HG02759 (cell line): Measurements from ENCODE around the gene PITPNM3.

Experiments
- ATAC-seq: cut with Tn5 transposase; IDR thresholded peaks from one replicate; pipeline ENCODE4 v1.9.1; 2021; ENCODE audit warnings: mild to moderate bottlenecking, moderate library complexity; ENCODE audit not compliant: unreplicated experiment

PITPNM3 gene

DNA sequence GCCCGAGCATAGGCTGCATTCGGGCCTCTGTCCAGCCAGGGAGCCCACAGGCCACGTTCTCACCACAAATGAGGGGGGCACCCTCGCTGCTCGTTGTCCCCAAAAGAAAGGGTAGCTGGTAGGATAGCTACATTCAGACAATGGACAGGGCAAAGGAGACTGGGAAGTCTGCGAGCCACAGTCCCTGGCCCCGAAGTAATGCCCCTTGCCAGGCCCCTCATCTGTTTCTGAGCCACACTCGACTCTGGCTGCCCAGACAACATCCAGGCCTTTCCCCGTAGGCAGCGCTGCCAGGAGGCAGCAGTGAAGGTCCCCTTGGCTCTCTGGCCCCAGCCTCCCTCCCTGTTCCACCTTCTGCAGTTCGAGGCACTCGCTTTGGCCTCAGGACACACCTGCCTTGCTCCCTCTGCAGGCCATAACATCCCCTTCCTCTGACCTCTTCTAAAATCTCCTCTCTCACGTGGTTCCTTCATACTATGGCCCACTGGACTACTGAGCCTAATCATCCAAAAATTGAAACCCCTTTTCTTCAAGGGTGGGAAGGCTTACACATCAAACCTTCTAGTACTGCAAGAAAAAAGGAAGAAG, 133.6 kb downstream of the PITPNM3 start:
- no peak for ATAC-seq

DNA sequence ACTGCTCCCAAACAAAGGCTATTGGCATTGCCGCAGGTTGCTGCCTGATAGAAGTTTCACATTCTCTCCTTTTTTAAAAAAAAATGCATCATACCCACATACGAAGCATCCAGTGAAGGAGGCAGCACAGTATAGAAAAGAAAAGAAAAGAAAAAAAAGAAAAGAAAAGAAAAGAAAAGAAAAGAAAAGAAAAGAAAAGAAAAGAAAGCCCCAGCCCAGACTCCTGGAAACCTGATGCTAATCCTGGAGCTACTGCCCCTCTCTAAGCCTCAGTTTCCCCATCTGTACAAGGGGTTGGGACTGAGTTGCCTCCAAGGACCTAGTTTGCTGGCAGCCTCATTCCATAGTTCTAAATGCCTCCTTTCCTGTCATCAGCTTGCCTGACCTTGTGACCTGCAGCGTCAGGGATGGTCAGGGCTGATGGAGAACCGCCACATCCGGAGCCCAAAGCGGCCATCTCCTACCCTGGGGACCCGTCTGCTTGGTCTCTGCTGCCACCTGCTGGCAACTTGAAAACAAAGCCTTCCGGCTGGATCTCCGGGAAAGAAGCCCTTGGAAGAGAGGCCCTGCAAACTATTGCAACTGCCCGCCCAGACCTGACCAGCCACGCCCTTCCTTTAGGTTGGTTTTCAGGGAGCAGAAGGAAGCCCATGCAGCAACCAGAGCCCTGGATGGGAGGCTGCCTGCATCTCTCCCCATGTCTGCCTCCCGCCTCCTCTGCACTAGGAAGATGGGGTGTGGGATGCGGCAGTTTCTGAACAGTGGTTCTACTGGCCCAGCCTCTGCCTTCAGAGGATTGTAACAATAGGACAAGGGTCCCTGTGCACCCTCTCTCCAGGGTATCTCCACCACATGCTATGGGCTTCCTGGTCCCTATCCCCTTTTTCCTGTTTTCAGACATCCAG, 134.4 kb downstream of the PITPNM3 start:
- ATAC-seq = no peak

DNA sequence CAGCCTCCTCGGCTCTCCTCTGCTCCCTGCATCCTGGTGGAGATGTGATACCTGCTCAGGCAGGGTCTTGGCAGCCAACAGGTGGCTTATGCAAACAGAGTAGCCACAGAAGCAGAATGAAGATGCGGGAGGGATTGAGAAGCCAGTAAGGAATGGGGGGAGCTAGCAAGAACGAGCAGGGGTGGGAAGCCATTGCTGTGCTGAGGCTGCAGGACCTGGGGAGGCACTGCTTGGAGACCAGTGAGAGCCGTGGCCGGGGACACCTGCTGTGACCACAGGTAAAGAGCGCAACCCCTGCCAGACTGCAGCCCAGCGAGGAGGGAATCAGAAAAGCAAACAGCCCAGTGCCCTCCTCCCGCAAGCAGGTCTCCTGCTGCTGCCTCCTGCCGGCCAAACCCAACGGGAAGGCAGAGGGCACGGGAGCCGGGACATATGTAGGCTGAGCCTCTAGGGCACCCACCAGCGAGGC, 136.1 kb downstream of the PITPNM3 start:
- no peak for ATAC-seq

DNA sequence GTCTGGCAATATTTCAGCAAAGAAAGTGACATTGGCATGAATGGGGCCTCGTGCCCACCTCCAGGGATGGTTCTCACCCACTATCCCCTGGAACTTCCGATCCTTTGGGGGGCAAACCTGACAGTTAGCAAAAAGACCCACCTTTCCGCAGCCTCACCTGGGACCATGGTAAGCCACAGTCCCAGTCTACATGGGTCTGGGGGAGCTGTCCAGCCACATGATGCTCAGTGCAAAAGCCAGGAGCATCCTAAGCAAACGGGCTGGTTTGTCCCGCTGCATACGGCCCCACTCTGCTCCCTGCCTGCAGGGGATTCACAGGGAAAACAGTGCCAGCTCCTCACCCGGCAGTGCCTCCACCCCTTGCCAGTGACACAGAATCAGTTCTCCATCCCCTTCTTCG, 140.7 kb downstream of the PITPNM3 start:
- no peak for ATAC-seq

DNA sequence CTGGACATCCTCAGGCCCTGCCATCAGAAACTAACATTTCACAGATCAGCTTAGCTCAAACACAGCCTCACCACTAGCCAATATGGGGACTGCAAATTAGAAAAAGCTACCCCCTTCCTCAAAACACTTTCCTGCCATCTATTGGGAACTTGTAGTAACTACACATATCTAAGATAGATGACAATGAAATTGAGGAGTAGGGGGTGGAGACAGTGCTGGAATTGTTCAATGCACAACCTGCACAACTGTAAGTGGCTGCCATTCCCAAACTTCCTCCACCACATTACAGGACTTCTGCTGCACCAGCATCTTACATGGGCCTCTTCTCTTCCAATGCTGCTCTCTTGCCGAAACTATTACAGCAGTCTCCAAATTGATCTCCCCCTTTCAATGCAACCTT, 143.3 kb downstream of the PITPNM3 start:
- ATAC-seq = no peak

DNA sequence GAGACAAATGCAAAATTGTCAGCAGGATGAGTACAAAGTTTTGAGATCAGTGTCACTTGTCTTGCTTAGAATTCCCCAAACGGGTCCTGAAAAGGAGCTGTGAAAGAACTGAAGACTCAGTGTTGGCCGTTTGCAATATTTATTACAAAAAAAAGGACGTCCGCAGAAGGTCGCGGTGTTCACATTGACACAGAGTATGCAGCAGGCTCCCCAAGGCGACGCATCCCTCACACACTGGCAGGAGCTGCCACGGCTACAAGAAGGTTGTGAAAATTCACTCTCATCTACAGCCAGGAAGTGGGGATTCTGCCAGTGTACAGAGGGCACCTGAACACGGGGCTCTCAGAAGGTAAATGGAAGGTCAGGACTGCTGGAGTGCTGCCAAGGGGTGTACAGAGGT, 147.6 kb downstream of the PITPNM3 start:
- no peak for ATAC-seq

GRCh38 chr17:6408276-6408675, 148.1 kb downstream of the PITPNM3 start:
- no peak for ATAC-seq

DNA sequence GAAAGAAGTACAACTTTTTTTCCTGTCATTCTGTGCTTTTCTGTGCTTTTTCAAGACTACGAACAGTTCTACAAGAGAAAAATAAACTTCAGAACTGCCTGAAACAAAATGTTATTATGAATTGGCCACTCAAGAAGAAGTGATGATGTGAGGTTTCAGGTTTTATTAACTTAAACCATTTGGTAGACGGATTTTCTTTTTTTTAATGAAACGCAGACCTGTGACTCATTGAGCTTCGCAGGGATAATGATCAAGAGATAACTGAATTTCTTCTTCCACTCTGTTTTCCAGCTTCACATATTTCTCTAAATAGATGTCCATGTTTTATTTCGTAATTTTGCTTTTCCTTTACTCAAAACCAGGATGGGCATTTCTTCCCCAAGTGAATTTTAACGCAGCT, 154.1 kb downstream of the PITPNM3 start:
- ATAC-seq = no peak
